ENCODE data around the gene TJP1.
"Not testable (repeated sequence)": the region's sequence is repeated elsewhere in the genome, so short reads cannot be mapped to it uniquely, and the experiment has no call there.

Gene TJP1

GRCh38 chr15:29672446-29672845, 149.8 kb downstream of the TJP1 start:
- TF ChIP-seq CTCF (IDR thresholded peaks at IDR 0.05; ENCODE audit: extremely low read depth, insufficient read depth, missing control alignments): no peak
- in situ Hi-C loops (cut with MboI; ENCODE audit: low pct_unique_long_range_greater_than_20kb, low sequenced_read_pairs, unreplicated experiment): no loop called here

GRCh38 chr15:29672046-29672445, 150.2 kb downstream of the TJP1 start:
- in situ Hi-C loops (cut with MboI; ENCODE audit: low pct_unique_long_range_greater_than_20kb, low sequenced_read_pairs, unreplicated experiment): not testable (repeated sequence)

More at GRCh38 chr15:29672446-29672845, 149.8 kb downstream of the TJP1 start:
- no peak for DNase-seq (ENCODE audit: low spot score)

GRCh38 chr15:29670998-29671981, 151.0 kb downstream of the TJP1 start:
- no peak for DNase-seq (ENCODE audit: low spot score)
- no peak for TF ChIP-seq CTCF (IDR thresholded peaks at IDR 0.05; ENCODE audit: extremely low read depth, insufficient read depth, missing control alignments)
- in situ Hi-C loops (cut with MboI; ENCODE audit: low pct_unique_long_range_greater_than_20kb, low sequenced_read_pairs, unreplicated experiment): no loop called here

More at GRCh38 chr15:29672046-29672445, 150.2 kb downstream of the TJP1 start:
- DNase-seq (ENCODE audit: low spot score): not testable (repeated sequence)

- in situ Hi-C loops (cut with MboI; ENCODE audit: low pct_unique_long_range_greater_than_20kb, low sequenced_read_pairs, unreplicated experiment): no loop called here
- no peak for TF ChIP-seq CTCF (IDR thresholded peaks at IDR 0.05; ENCODE audit: extremely low read depth, insufficient read depth, missing control alignments)
- DNase-seq (ENCODE audit: low spot score): no peak
These were observed 152.0 kb downstream of the TJP1 start for GRCh38 chr15:29670266-29670665.

GRCh38 chr15:29669823-29670222, 152.4 kb downstream of the TJP1 start:
- DNase-seq (ENCODE audit: low spot score): no peak
- no peak for TF ChIP-seq CTCF (IDR thresholded peaks at IDR 0.05; ENCODE audit: extremely low read depth, insufficient read depth, missing control alignments)
- in situ Hi-C loops (cut with MboI; ENCODE audit: low pct_unique_long_range_greater_than_20kb, low sequenced_read_pairs, unreplicated experiment): no loop called here

GRCh38 chr15:29668120-29668602, 154.1 kb downstream of the TJP1 start:
- in situ Hi-C loops (cut with MboI; ENCODE audit: low pct_unique_long_range_greater_than_20kb, low sequenced_read_pairs, unreplicated experiment): no loop called here
- no peak for TF ChIP-seq CTCF (IDR thresholded peaks at IDR 0.05; ENCODE audit: extremely low read depth, insufficient read depth, missing control alignments)
- DNase-seq (ENCODE audit: low spot score): no peak

- no peak for TF ChIP-seq CTCF (IDR thresholded peaks at IDR 0.05; ENCODE audit: extremely low read depth, insufficient read depth, missing control alignments)
- DNase-seq (ENCODE audit: low spot score): no peak
- in situ Hi-C loops (cut with MboI; ENCODE audit: low pct_unique_long_range_greater_than_20kb, low sequenced_read_pairs, unreplicated experiment): no loop called here
These were observed 156.0 kb downstream of the TJP1 start for GRCh38 chr15:29666241-29666640.

Measured in GM13977 (cell line).